ENCODE measurements around the gene MCM3AP.

DNA sequence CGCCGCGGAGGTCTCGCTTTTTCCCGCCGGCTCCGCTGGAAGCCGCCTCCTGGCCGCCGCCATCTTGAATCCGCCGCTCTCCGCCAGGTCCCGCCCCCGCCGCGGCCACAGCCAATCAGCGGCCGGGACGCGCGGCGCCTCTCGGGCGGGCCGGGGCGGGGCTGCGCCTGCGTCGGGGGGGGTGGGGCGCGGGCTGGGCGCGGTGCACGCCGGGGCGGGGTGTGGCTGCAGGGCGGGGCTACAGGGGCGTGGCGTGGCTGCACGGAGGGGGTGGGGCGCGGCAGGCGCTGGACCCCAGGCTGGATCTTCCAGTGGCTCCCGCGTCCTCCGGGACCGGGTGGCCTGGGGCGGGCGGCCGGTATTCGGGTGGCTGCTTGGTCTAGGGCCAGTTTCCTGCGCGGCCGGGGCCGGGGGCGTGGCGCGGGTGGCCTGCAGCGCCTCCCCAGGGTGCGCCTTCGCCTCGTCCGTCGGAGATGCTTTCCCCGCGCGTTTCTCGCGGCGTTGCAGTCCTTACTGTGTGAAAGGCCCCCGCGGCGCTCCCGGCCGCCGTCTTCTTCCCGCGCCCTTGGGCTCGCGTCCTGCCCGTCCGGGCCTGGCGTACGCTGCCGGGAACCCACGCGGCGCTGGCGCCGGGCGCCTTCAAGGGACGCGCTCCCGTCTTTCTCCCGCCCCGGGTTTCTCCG is 39.1 kb upstream of the MCM3AP start:
- TF ChIP-seq, protein P1, sequence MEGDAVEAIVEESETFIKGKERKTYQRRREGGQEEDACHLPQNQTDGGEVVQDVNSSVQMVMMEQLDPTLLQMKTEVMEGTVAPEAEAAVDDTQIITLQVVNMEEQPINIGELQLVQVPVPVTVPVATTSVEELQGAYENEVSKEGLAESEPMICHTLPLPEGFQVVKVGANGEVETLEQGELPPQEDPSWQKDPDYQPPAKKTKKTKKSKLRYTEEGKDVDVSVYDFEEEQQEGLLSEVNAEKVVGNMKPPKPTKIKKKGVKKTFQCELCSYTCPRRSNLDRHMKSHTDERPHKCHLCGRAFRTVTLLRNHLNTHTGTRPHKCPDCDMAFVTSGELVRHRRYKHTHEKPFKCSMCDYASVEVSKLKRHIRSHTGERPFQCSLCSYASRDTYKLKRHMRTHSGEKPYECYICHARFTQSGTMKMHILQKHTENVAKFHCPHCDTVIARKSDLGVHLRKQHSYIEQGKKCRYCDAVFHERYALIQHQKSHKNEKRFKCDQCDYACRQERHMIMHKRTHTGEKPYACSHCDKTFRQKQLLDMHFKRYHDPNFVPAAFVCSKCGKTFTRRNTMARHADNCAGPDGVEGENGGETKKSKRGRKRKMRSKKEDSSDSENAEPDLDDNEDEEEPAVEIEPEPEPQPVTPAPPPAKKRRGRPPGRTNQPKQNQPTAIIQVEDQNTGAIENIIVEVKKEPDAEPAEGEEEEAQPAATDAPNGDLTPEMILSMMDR (conservative IDR thresholded peaks at IDR 0.05; ENCODE audit: low read depth, low read length), result no peak
- TF ChIP-seq EZH2 (IDR thresholded peaks at IDR 0.05; ENCODE audit: low read length, unreplicated experiment), result no peak
- TF ChIP-seq EZH2phosphoT487 (IDR thresholded peaks at IDR 0.05; ENCODE audit: borderline replicate concordance, low read length), result no peak
